Stimulated activated CD8-positive, alpha-beta memory T cell treated with anti-CD3 and anti-CD28 coated beads, Interleukin-4, amount 100 ng/mL, for 24 hours (primary cell): ENCODE measurements around the gene LTBP2.

Experiments used
- DNase-seq: peaks from one replicate; pipeline ENCODE4 v3.0.0-alpha.2; 2020; ENCODE audit warnings: low read depth

Gene LTBP2

GRCh38 chr14:74507085-74507484 lies 105.0 kb downstream of the LTBP2 start:
- DNase-seq, result no peak

- no peak for DNase-seq
These were observed 105.6 kb downstream of the LTBP2 start for GRCh38 chr14:74506411-74506851.

- no peak for DNase-seq
These were observed 106.2 kb downstream of the LTBP2 start for GRCh38 chr14:74505831-74506230.

GRCh38 chr14:74504874-74505720 lies 106.9 kb downstream of the LTBP2 start:
- no peak for DNase-seq

- DNase-seq, result no peak
These were observed 107.6 kb downstream of the LTBP2 start for GRCh38 chr14:74504412-74504811.

- DNase-seq, result no peak
These were observed 108.1 kb downstream of the LTBP2 start for GRCh38 chr14:74503938-74504335.

- DNase-seq, result no peak
These were observed 108.6 kb downstream of the LTBP2 start for GRCh38 chr14:74503291-74503937.

- DNase-seq, result no peak
These were observed 109.6 kb downstream of the LTBP2 start for GRCh38 chr14:74502236-74503019.

GRCh38 chr14:74501691-74502090 lies 110.3 kb downstream of the LTBP2 start:
- no peak for DNase-seq

GRCh38 chr14:74501135-74501614 lies 110.9 kb downstream of the LTBP2 start:
- no peak for DNase-seq

- DNase-seq, result no peak
These were observed 111.5 kb downstream of the LTBP2 start for GRCh38 chr14:74500417-74501134.

- no peak for DNase-seq
These were observed 116.7 kb downstream of the LTBP2 start for GRCh38 chr14:74495356-74495755.

GRCh38 chr14:74493343-74494261 lies 118.4 kb downstream of the LTBP2 start, which contains the start of gene ISCA2:
Gene ISCA2, plus strand, starts transcription at chr14:74493765. Its CDS starts 10 bp downstream, at chr14:74493775.
- DNase-seq, result peak; percentile 100

- no peak for DNase-seq
These were observed 119.2 kb downstream of the LTBP2 start, which contains the start of gene NPC2 for GRCh38 chr14:74492776-74493342. Gene NPC2, minus strand, starts transcription at chr14:74493305. Its CDS starts 31 bp downstream, at chr14:74493274.

- no peak for DNase-seq
These were observed 119.9 kb downstream of the LTBP2 start for GRCh38 chr14:74491956-74492775.

- DNase-seq, result no peak
These were observed 121.6 kb downstream of the LTBP2 start for GRCh38 chr14:74490486-74490885.

GRCh38 chr14:74488786-74489397 lies 123.1 kb downstream of the LTBP2 start:
- no peak for DNase-seq

- DNase-seq, result no peak
These were observed 125.9 kb downstream of the LTBP2 start for GRCh38 chr14:74486164-74486563.

GRCh38 chr14:74483321-74483720 lies 128.7 kb downstream of the LTBP2 start:
- DNase-seq, result no peak
